IMR-90 (cell line): ENCODE data around the gene PTPRK. TPM values are rescaled to one million over a fixed set of nuclear protein-coding genes. Genes with fewer than 3 reads are reported as not detected.

Experiments used
- ATAC-seq: fragments of 200-7000 bp; cut with Tn5 transposase; 2 replicates; pipeline ENCODE4 v1.9.1; 2020; ENCODE audit warnings: low read depth, mild to moderate bottlenecking, moderate library complexity
- BruUV-seq: library from RNA; stranded (reverse); fragments of 400-500 nt; replicated peaks from 2 replicates; lab custom pipeline; 2021; lab: Mats Ljungman, UMichigan
- CTCF ChIA-PET: fragments of 300-600 bp; formaldehyde crosslinking; extraction: SDS; loops from one replicate; lab custom pipeline; 2021; ENCODE audit warnings: antibody characterized with exemption; lab: Yijun Ruan, JAX
- POLR2A ChIA-PET: fragments of 300-600 bp; sonication (Branson Sonifier 250); formaldehyde crosslinking; loops from one replicate; lab custom pipeline; 2022; ENCODE audit warnings: antibody characterized with exemption; ENCODE audit not compliant: unreplicated experiment; lab: Charles Lee
- DNase-seq: peaks from one replicate; pipeline ENCODE4 v3.0.0; 2013
- H2AFZ ChIP-seq: replicated peaks from 2 replicates; pipeline ENCODE3; 2013; ENCODE audit warnings: low read length, mild to moderate bottlenecking; ENCODE audit not compliant: poor library complexity
- H2AK5ac ChIP-seq: 2 replicates; pipeline ENCODE4 v1.6.1; 2013; ENCODE audit warnings: low read depth, low read length, inconsistent platforms
- H2AK9ac ChIP-seq: replicated peaks from 2 replicates; pipeline ENCODE3; 2013; ENCODE audit warnings: mild to moderate bottlenecking, low read depth, low read length, moderate library complexity; ENCODE audit not compliant: poor library complexity
- H2BK120ac ChIP-seq: 2 replicates; pipeline ENCODE4 v1.6.1; 2013; ENCODE audit warnings: low read depth, low read length, inconsistent platforms
- H2BK15ac ChIP-seq: 3 replicates; pipeline ENCODE4 v1.6.1; 2013; ENCODE audit warnings: low read depth, low read length, inconsistent platforms
- H2BK20ac ChIP-seq: 2 replicates; pipeline ENCODE4 v1.6.1; 2013; ENCODE audit warnings: low read depth, mild to moderate bottlenecking, inconsistent platforms, low read length, moderate library complexity
- H2BK5ac ChIP-seq: 2 replicates; pipeline ENCODE4 v1.6.1; 2013; ENCODE audit warnings: mild to moderate bottlenecking, low read depth, low read length, inconsistent platforms; ENCODE audit not compliant: poor library complexity, severe bottlenecking
- H3K14ac ChIP-seq: replicated peaks from 2 replicates; pipeline ENCODE4 v1.6.1; 2013; ENCODE audit warnings: low read depth, low read length, inconsistent platforms
- H3K18ac ChIP-seq: 2 replicates; pipeline ENCODE4 v1.6.1; 2013; ENCODE audit warnings: low read depth, low read length, control low read depth
- H3K23ac ChIP-seq: 2 replicates; pipeline ENCODE4 v1.6.1; 2013; ENCODE audit warnings: low read depth, low read length, inconsistent platforms
- H3K27ac ChIP-seq: 2 replicates; pipeline ENCODE4 v1.5.1; 2013; ENCODE audit warnings: mild to moderate bottlenecking, control low read depth, low read length; ENCODE audit not compliant: insufficient read depth
- H3K27me3 ChIP-seq: 2 replicates; pipeline ENCODE4 v1.6.1; 2013; ENCODE audit warnings: low read length; ENCODE audit not compliant: control insufficient read depth, insufficient read depth
- H3K36me3 ChIP-seq: 2 replicates; pipeline ENCODE4 v1.6.1; 2013; ENCODE audit warnings: low read length, mixed read lengths; ENCODE audit not compliant: control insufficient read depth, insufficient read depth
- H3K4ac ChIP-seq: 2 replicates; pipeline ENCODE4 v1.6.1; 2013; ENCODE audit warnings: low read depth, low read length, inconsistent platforms
- H3K4me1 ChIP-seq: 2 replicates; pipeline ENCODE4 v1.6.1; 2013; ENCODE audit warnings: low read length, mixed read lengths; ENCODE audit not compliant: control insufficient read depth, insufficient read depth
- H3K4me2 ChIP-seq: 2 replicates; pipeline ENCODE4 v1.6.1; 2013; ENCODE audit warnings: low read depth, mild to moderate bottlenecking, control low read depth, low read length, moderate library complexity
- H3K4me3 ChIP-seq: 2 replicates; pipeline ENCODE4 v1.5.1; 2013; ENCODE audit warnings: low read depth, mild to moderate bottlenecking, control low read depth, low read length, moderate library complexity; ENCODE audit not compliant: insufficient read depth
- H3K56ac ChIP-seq: 2 replicates; pipeline ENCODE4 v1.6.1; 2013; ENCODE audit warnings: low read length, inconsistent platforms; ENCODE audit not compliant: insufficient read depth; ENCODE audit errors: extremely low read depth
- H3K79me1 ChIP-seq, 2 experiments: 2 replicates each; pipeline ENCODE4 v1.6.1; 2013; ENCODE audit warnings: low read length in 2 of 2, inconsistent platforms in 1 of 2, low read depth in 1 of 2
- H3K9ac ChIP-seq: 2 replicates; pipeline ENCODE4 v1.6.1; 2013; ENCODE audit warnings: low read depth, low read length, control low read depth
- H3K9me1 ChIP-seq: 2 replicates; pipeline ENCODE4 v1.6.1; 2013; ENCODE audit warnings: low read length, inconsistent platforms; ENCODE audit not compliant: insufficient read depth
- H3K9me3 ChIP-seq: 2 replicates; pipeline ENCODE4 v1.6.1; 2013; ENCODE audit warnings: low read length; ENCODE audit not compliant: control insufficient read depth, insufficient read depth
- H4K20me1 ChIP-seq: 2 replicates; pipeline ENCODE4 v1.6.1; 2013; ENCODE audit warnings: low read length, inconsistent platforms; ENCODE audit not compliant: insufficient read depth
- H4K5ac ChIP-seq: 2 replicates; pipeline ENCODE4 v1.6.1; 2013; ENCODE audit warnings: mild to moderate bottlenecking, low read depth, low read length, control low read depth
- H4K8ac ChIP-seq, 2 experiments: 2 replicates each; pipeline ENCODE4 v1.6.1; 2013; ENCODE audit warnings: low read depth in 2 of 2, low read length in 2 of 2, control low read depth in 1 of 2, inconsistent platforms in 1 of 2
- H4K91ac ChIP-seq: 2 replicates; pipeline ENCODE4 v1.6.1; 2013; ENCODE audit warnings: low read depth, low read length, inconsistent platforms; ENCODE audit not compliant: insufficient read depth
- BHLHE40 ChIP-seq: fragments of 150-350 bp; IDR thresholded peaks from 2 replicates; pipeline ENCODE4 v1.6.1; 2016; ENCODE audit warnings: mild to moderate bottlenecking, low read depth, low read length
- CEBPB ChIP-seq: IDR thresholded peaks from 2 replicates; pipeline ENCODE4 v1.6.1; 2012; ENCODE audit warnings: low read depth, low read length, improper control_type of control experiment
- CHD1 ChIP-seq: IDR thresholded peaks from 2 replicates; pipeline ENCODE4 v1.6.1; 2012; ENCODE audit warnings: low read depth, low read length, improper control_type of control experiment
- FOS ChIP-seq: fragments of 150-350 bp; IDR thresholded peaks from 2 replicates; pipeline ENCODE4 v1.6.1; 2016; ENCODE audit warnings: low read depth, low read length
- MAFK ChIP-seq: IDR thresholded peaks from 2 replicates; pipeline ENCODE4 v1.6.1; 2012; ENCODE audit warnings: low read depth, low read length, improper control_type of control experiment
- MAZ ChIP-seq: IDR thresholded peaks from 2 replicates; pipeline ENCODE4 v1.6.1; 2012; ENCODE audit warnings: low read depth, mild to moderate bottlenecking, low read length, improper control_type of control experiment, moderate library complexity, borderline replicate concordance
- MXI1 ChIP-seq: IDR thresholded peaks from 2 replicates; pipeline ENCODE4 v1.6.1; 2012; ENCODE audit warnings: low read depth, mild to moderate bottlenecking, low read length, moderate library complexity, borderline replicate concordance
- NFE2L2 ChIP-seq: fragments of 150-350 bp; IDR thresholded peaks from 2 replicates; pipeline ENCODE4 v1.6.1; 2016; ENCODE audit warnings: low read depth, mild to moderate bottlenecking, low read length
- POLR2A ChIP-seq: IDR thresholded peaks from 2 replicates; pipeline ENCODE4 v1.6.1; 2012; ENCODE audit warnings: mild to moderate bottlenecking, low read depth, low read length
- RAD21 ChIP-seq: IDR thresholded peaks from 2 replicates; pipeline ENCODE4 v1.6.1; 2012; ENCODE audit warnings: low read length, improper control_type of control experiment
- RCOR1 ChIP-seq: IDR thresholded peaks from 2 replicates; pipeline ENCODE4 v1.6.1; 2012; ENCODE audit warnings: mild to moderate bottlenecking, low read length, improper control_type of control experiment; ENCODE audit not compliant: insufficient replicate concordance
- RFX5 ChIP-seq: IDR thresholded peaks from 2 replicates; pipeline ENCODE4 v1.8.0; 2012; ENCODE audit warnings: low read depth, mild to moderate bottlenecking, low read length, moderate library complexity
- SMC3 ChIP-seq: fragments of 150-350 bp; IDR thresholded peaks from 2 replicates; pipeline ENCODE4 v1.6.1; 2016; ENCODE audit warnings: low read depth, mild to moderate bottlenecking, antibody characterized with exemption, low read length, moderate library complexity
- WGBS, 2 experiments: methylation state at CpG; one replicate each; pipeline versions ENCODE4 v1.1.5 to v1.1.7; 2013; ENCODE audit warnings: missing lambda C conversion rate in 2 of 2; ENCODE audit not compliant: insufficient read length in 1 of 2; ENCODE audit errors: extremely low coverage in 2 of 2; 5-methylcytosine and 5-hydroxymethylcytosine counted together
- dilution Hi-C: fragments of 300-500 bp; cut with HindIII; formaldehyde crosslinking; loops from one replicate; pipeline ENCODE4 v1.14.3; 2018; ENCODE audit warnings: low sequenced_read_pairs; ENCODE audit not compliant: unreplicated experiment
- in situ Hi-C: fragments of 300-500 bp; cut with MboI; formaldehyde crosslinking; loops from 3 replicates; pipeline ENCODE4 v1.14.3; 2019; ENCODE audit warnings: low sequenced_read_pairs, inconsistent platforms, mixed read lengths
- intact Hi-C: fragments of 100-400 bp; cut with micrococcal nuclease; formaldehyde crosslinking; loops from 2 replicates; pipeline ENCODE4 v1.10.0; 2022
- polyA plus RNA-seq, 3 experiments: library from polyadenylated mRNA; depleted of rRNA; stranded (reverse); fragments of >200 nt; gene quantifications; 2 replicates each; pipeline ENCODE4 v1.2.3, GENCODE V29; 2012; ENCODE audit warnings: low replicate concordance in 1 of 3
- total RNA-seq: library from RNA; depleted of rRNA; stranded (reverse); fragments of >200 nt; gene quantifications from 2 replicates; pipeline ENCODE4 v1.2.3, GENCODE V29; 2012
- TF ChIP-seq, protein P1 (sequence below): fragments of 150-350 bp; IDR thresholded peaks from 2 replicates; pipeline ENCODE4 v1.6.1; 2016; ENCODE audit warnings: low read depth, mild to moderate bottlenecking, low read length, moderate library complexity, borderline replicate concordance
- TF ChIP-seq, protein P2 (sequence below): fragments of 150-350 bp; IDR thresholded peaks from 2 replicates; pipeline ENCODE4 v1.6.1; 2017; ENCODE audit warnings: mild to moderate bottlenecking, antibody characterized with exemption, low read length, low read depth
- TF ChIP-seq, protein P3 (sequence below): conservative IDR thresholded peaks from 2 replicates; pipeline ENCODE4 v1.5.1; 2012; ENCODE audit warnings: mild to moderate bottlenecking, low read depth, low read length, improper control_type of control experiment

PTPRK gene
- total and polyA plus RNA-seq, 2 of the 4 experiments (the other 2 are of a cell fraction): 18.0 to 80.8 TPM

DNA sequence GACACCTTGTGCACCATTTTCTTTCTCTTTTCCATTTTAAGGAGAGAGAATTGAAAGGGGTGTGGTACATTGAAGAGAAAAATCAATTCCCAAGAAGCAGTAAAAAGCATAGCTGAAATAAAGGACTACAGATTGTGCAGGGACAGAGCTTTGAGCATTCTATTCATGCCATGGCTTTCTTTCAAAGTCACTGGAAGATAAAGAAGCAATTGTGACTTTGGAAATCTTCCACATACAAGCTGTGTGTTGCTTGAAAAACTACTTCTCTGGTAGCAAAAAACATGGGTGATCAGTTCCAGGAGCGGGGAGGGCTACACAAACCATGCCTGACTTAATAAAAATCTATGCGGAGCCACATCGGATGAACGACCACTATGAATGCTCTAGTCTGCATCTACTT is 389.4 kb downstream of the PTPRK start:
- dilution Hi-C loops: no loop called here
- in situ Hi-C loops: no loop called here

More for the DNA sequence above, 389.4 kb downstream of the PTPRK start:
- no peak overlapping the region for H2BK20ac ChIP-seq
- H3K9me3 ChIP-seq: no peaks in the 10 kb centered on the region
- 0 out of 2 replicates have a peak, but pooled peaks cover 6% of the 10 kb centered on the region for H3K9me1 ChIP-seq
- H3K4me2 ChIP-seq: peak overlapping the region; percentile 23; the same call in 1 of the 2 replicates
- H3K56ac ChIP-seq: no peak overlapping the region
- H2BK120ac ChIP-seq: no peak overlapping the region
- no peak for DNase-seq
- BruUV-seq: no TSS peak
- CTCF ChIA-PET: no interaction called here
- H3K4me3 ChIP-seq: no peak overlapping the region
- H2AFZ ChIP-seq: no peak overlapping the region
- no peak overlapping the region for H2BK15ac ChIP-seq
- H3K36me3 ChIP-seq: no peaks in the 10 kb centered on the region
- no peak overlapping the region; the same call in 1 of the 2 replicates for H2AK5ac ChIP-seq
- H3K4ac ChIP-seq: no peak overlapping the region
- H3K18ac ChIP-seq: peak overlapping the region; percentile 65; the same call in 1 of the 2 replicates
- H3K23ac ChIP-seq: 0 out of 2 replicates have a peak overlapping the region, but pooled peaks have one; percentile 5
- H4K8ac ChIP-seq: no peak overlapping the region
- H3K9ac ChIP-seq: no peak overlapping the region
- peak overlapping the region; percentile 20; the same call in 1 of the 2 replicates for H3K27ac ChIP-seq
- no peak overlapping the region for H2AK9ac ChIP-seq
- no peak for ATAC-seq
- TF ChIP-seq MXI1: no peak
- TF ChIP-seq, protein P1, sequence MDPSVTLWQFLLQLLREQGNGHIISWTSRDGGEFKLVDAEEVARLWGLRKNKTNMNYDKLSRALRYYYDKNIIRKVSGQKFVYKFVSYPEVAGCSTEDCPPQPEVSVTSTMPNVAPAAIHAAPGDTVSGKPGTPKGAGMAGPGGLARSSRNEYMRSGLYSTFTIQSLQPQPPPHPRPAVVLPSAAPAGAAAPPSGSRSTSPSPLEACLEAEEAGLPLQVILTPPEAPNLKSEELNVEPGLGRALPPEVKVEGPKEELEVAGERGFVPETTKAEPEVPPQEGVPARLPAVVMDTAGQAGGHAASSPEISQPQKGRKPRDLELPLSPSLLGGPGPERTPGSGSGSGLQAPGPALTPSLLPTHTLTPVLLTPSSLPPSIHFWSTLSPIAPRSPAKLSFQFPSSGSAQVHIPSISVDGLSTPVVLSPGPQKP: no peak
- TF ChIP-seq, protein P2, sequence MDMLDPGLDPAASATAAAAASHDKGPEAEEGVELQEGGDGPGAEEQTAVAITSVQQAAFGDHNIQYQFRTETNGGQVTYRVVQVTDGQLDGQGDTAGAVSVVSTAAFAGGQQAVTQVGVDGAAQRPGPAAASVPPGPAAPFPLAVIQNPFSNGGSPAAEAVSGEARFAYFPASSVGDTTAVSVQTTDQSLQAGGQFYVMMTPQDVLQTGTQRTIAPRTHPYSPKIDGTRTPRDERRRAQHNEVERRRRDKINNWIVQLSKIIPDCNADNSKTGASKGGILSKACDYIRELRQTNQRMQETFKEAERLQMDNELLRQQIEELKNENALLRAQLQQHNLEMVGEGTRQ: no peak
- TF ChIP-seq CHD1: no peak
- no peak for TF ChIP-seq BHLHE40
- no peak for TF ChIP-seq CEBPB
- TF ChIP-seq MAFK: no peak
- no peak for TF ChIP-seq MAZ
- TF ChIP-seq SMC3: no peak
- no peak for TF ChIP-seq NFE2L2
- no peak for TF ChIP-seq RAD21
- TF ChIP-seq POLR2A: no peak
- TF ChIP-seq, protein P3, sequence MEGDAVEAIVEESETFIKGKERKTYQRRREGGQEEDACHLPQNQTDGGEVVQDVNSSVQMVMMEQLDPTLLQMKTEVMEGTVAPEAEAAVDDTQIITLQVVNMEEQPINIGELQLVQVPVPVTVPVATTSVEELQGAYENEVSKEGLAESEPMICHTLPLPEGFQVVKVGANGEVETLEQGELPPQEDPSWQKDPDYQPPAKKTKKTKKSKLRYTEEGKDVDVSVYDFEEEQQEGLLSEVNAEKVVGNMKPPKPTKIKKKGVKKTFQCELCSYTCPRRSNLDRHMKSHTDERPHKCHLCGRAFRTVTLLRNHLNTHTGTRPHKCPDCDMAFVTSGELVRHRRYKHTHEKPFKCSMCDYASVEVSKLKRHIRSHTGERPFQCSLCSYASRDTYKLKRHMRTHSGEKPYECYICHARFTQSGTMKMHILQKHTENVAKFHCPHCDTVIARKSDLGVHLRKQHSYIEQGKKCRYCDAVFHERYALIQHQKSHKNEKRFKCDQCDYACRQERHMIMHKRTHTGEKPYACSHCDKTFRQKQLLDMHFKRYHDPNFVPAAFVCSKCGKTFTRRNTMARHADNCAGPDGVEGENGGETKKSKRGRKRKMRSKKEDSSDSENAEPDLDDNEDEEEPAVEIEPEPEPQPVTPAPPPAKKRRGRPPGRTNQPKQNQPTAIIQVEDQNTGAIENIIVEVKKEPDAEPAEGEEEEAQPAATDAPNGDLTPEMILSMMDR: no peak
- TF ChIP-seq FOS: no peak
- no peak for TF ChIP-seq RCOR1
- TF ChIP-seq RFX5: no peak
- POLR2A ChIA-PET: no interaction called here
- no peak overlapping the region for H3K14ac ChIP-seq
- no peak overlapping the region for H2BK5ac ChIP-seq
- WGBS, 2 experiments: no CpG with 5 or more reads among the region's 4 CpGs
- intact Hi-C loops: no loop called here
- H3K27me3 ChIP-seq: no peaks in the 10 kb centered on the region
- H3K79me1 ChIP-seq: peaks cover 6 to 19% of the 10 kb centered on the region in 2 experiments; a peak in 3 of 4 replicates
- H4K91ac ChIP-seq: no peak overlapping the region
- H3K4me1 ChIP-seq: peaks cover 6% of the 10 kb centered on the region
- H4K5ac ChIP-seq: peak overlapping the region; percentile 4; the same call in 1 of the 2 replicates
- H4K20me1 ChIP-seq: peaks cover 10% of the 10 kb centered on the region; the same call in 1 of the 2 replicates
